Karpas-422 (cell line): ENCODE results near the gene MRAS. TPM values are rescaled to one million over a fixed set of nuclear protein-coding genes. Genes with fewer than 3 reads are reported as not detected.
"Not testable (repeated sequence)": the region's sequence is repeated elsewhere in the genome, so short reads cannot be mapped to it uniquely, and the experiment has no call there.

Experiments
- DNase-seq: peaks from one replicate; pipeline ENCODE4 v3.0.0-alpha.2; 2015
- H2AFZ ChIP-seq: fragments of 200-600 bp; sonication (generic); 2 replicates; pipeline ENCODE4 v1.6.1; 2014; ENCODE audit warnings: antibody characterized with exemption, low read length, mixed read lengths
- H3K27ac ChIP-seq: fragments of 200-600 bp; sonication (generic); 2 replicates; pipeline ENCODE4 v1.5.1; 2014; ENCODE audit warnings: mild to moderate bottlenecking, low read length, moderate library complexity
- H3K27me3 ChIP-seq: fragments of 200-600 bp; sonication (generic); 2 replicates; pipeline ENCODE4 v1.6.1; 2014; ENCODE audit warnings: low read length, mixed read lengths
- H3K36me3 ChIP-seq: fragments of 200-600 bp; sonication (generic); 2 replicates; pipeline ENCODE4 v1.6.1; 2014; ENCODE audit warnings: low read length, mixed read lengths; ENCODE audit not compliant: insufficient read depth
- H3K4me1 ChIP-seq: fragments of 200-600 bp; sonication (generic); 2 replicates; pipeline ENCODE4 v1.6.1; 2014; ENCODE audit warnings: mild to moderate bottlenecking, low read length, mixed read lengths
- H3K4me2 ChIP-seq: fragments of 200-600 bp; sonication (generic); 2 replicates; pipeline ENCODE4 v1.6.1; 2014; ENCODE audit warnings: low read length, low read depth, mild to moderate bottlenecking; ENCODE audit not compliant: poor library complexity, severe bottlenecking
- H3K4me3 ChIP-seq: fragments of 200-600 bp; sonication (generic); 2 replicates; pipeline ENCODE4 v1.5.1; 2014; ENCODE audit warnings: mild to moderate bottlenecking, antibody characterized with exemption, low read length, mixed read lengths
- H3K79me2 ChIP-seq: fragments of 200-600 bp; sonication (generic); 2 replicates; pipeline ENCODE4 v1.6.1; 2014; ENCODE audit warnings: mild to moderate bottlenecking, low read length, mixed read lengths
- H3K9ac ChIP-seq: fragments of 200-600 bp; sonication (generic); 2 replicates; pipeline ENCODE4 v1.6.0; 2014; ENCODE audit warnings: low read length
- H3K9me2 ChIP-seq: fragments of 200-600 bp; sonication (generic), shearing (Covaris generic); replicated peaks from 2 replicates; pipeline ENCODE4 v1.6.0; 2014; ENCODE audit warnings: mild to moderate bottlenecking, low read length, moderate library complexity; ENCODE audit not compliant: insufficient read depth
- H3K9me3 ChIP-seq: fragments of 300-700, 200-600 bp; sonication (generic); 2 replicates; pipeline ENCODE4 v1.6.1; 2014; ENCODE audit warnings: low read length, mixed read lengths
- H4K20me1 ChIP-seq: fragments of 200-600 bp; sonication (generic); 2 replicates; pipeline ENCODE4 v1.6.1; 2014; ENCODE audit warnings: mild to moderate bottlenecking, antibody characterized with exemption, low read length, low read depth; ENCODE audit not compliant: insufficient read depth
- total RNA-seq: library from RNA; depleted of rRNA; stranded (reverse); fragments of >200 nt; shearing (Covaris generic); gene quantifications from 2 replicates; pipeline ENCODE4 v1.2.3, GENCODE V29; 2014; ENCODE audit warnings: low replicate concordance

The MRAS gene
- total RNA-seq, 1 experiment from 2014 or later: not detected

- not testable (repeated sequence) for H3K27me3 ChIP-seq, H3K9ac ChIP-seq, H3K36me3 ChIP-seq, H4K20me1 ChIP-seq, H3K9me3 ChIP-seq, H3K27ac ChIP-seq, H2AFZ ChIP-seq, H3K4me3 ChIP-seq, H3K9me2 ChIP-seq, H3K79me2 ChIP-seq, DNase-seq, H3K4me1 ChIP-seq
- peak overlapping the region; percentile 12 for H3K4me2 ChIP-seq
Observed at GRCh38 chr3:138416236-138416635, 67.9 kb downstream of the MRAS start.

DNA sequence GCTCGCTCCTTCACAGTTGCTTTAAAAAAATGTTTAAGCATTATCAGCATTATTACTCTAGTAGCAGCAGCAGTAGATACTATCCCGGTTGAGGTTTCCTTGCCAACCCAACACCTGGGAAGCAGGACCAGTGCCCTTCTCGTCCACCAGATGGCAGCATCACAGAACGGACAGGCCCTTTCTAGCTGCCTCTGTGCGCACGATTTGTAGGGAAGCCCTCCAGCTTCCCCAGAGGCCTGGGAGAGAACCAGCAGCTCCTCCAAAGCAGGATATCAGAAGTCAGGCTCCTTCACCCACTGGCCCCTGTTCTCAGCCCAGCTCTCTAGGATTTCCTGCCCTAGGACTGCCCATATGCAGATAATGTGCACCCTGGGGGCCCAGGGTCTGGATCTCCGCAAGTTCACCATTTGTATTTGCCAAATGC, 69.2 kb downstream of the MRAS start:
- Histone ChIP-seq H3K79me2 (no peaks in the 10 kb centered on the region), H3K4me2 (no peak overlapping the region), H3K27ac (no peak overlapping the region), H2AFZ (no peak overlapping the region), H3K9me3 (no peaks in the 10 kb centered on the region), H3K9me2 (no peaks in the 10 kb centered on the region), H3K27me3 (0 out of 2 replicates have a peak, but pooled peaks cover 3% of the 10 kb centered on the region), H3K9ac (no peak overlapping the region), H4K20me1 (no peaks in the 10 kb centered on the region), H3K4me1 (no peaks in the 10 kb centered on the region), H3K4me3 (no peak overlapping the region), H3K36me3 (no peaks in the 10 kb centered on the region)
- peak; percentile 87 for DNase-seq

- no peak overlapping the region for H3K4me2 ChIP-seq
- no peak overlapping the region for H2AFZ ChIP-seq
- no peak overlapping the region for H3K9ac ChIP-seq
- H3K36me3 ChIP-seq: no peaks in the 10 kb centered on the region
- no peaks in the 10 kb centered on the region for H3K79me2 ChIP-seq
- no peaks in the 10 kb centered on the region for H4K20me1 ChIP-seq
- H3K27ac ChIP-seq: no peak overlapping the region
- no peaks in the 10 kb centered on the region for H3K9me3 ChIP-seq
- no peaks in the 10 kb centered on the region for H3K4me1 ChIP-seq
- no peaks in the 10 kb centered on the region for H3K9me2 ChIP-seq
- H3K27me3 ChIP-seq: 0 out of 2 replicates have a peak, but pooled peaks cover 3% of the 10 kb centered on the region
- DNase-seq: no peak
- no peak overlapping the region for H3K4me3 ChIP-seq
Observed at GRCh38 chr3:138418601-138419206, 70.3 kb downstream of the MRAS start.

DNA sequence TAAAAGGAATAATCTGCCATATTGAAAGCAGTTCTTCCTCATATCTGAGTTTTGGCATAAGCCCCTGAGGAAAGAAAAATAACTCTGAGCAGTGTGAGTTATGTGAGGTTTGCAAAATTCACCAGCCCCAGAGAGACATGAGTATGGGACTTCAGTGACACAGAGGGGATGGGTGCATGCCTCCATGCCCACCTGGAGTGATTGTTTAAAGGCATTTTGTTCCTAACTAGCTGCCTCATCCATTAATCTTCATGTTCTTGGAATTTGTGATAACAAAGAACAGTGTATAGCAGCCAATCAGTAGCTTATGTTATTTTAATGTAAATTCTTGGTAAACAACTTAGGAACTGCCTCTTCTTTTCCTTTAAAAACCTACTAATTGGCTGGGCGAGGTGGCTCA, 74.9 kb downstream of the MRAS start:
- Histone ChIP-seq H3K4me3 (no peak overlapping the region), H3K9me3 (no peaks in the 10 kb centered on the region), H3K79me2 (no peaks in the 10 kb centered on the region), H3K4me2 (no peak overlapping the region), H3K27me3 (0 out of 2 replicates have a peak, but pooled peaks cover 3% of the 10 kb centered on the region), H3K9ac (no peak overlapping the region), H3K9me2 (no peaks in the 10 kb centered on the region), H3K36me3 (no peaks in the 10 kb centered on the region), H2AFZ (no peak overlapping the region), H3K27ac (no peak overlapping the region), H4K20me1 (no peaks in the 10 kb centered on the region), H3K4me1 (no peaks in the 10 kb centered on the region)
- DNase-seq: no peak

GRCh38 chr3:138424323-138424722, 75.9 kb downstream of the MRAS start:
- no peak overlapping the region for H2AFZ ChIP-seq
- no peak overlapping the region for H3K4me2 ChIP-seq
- H3K27ac ChIP-seq: no peak overlapping the region
- H3K4me3 ChIP-seq: no peak overlapping the region
- no peaks in the 10 kb centered on the region for H3K9me2 ChIP-seq
- no peaks in the 10 kb centered on the region for H3K9me3 ChIP-seq
- H3K4me1 ChIP-seq: no peaks in the 10 kb centered on the region
- 0 out of 2 replicates have a peak, but pooled peaks cover 3% of the 10 kb centered on the region for H3K27me3 ChIP-seq
- no peak overlapping the region for H3K9ac ChIP-seq
- no peaks in the 10 kb centered on the region for H4K20me1 ChIP-seq
- DNase-seq: no peak
- H3K79me2 ChIP-seq: no peaks in the 10 kb centered on the region
- no peaks in the 10 kb centered on the region for H3K36me3 ChIP-seq

DNA sequence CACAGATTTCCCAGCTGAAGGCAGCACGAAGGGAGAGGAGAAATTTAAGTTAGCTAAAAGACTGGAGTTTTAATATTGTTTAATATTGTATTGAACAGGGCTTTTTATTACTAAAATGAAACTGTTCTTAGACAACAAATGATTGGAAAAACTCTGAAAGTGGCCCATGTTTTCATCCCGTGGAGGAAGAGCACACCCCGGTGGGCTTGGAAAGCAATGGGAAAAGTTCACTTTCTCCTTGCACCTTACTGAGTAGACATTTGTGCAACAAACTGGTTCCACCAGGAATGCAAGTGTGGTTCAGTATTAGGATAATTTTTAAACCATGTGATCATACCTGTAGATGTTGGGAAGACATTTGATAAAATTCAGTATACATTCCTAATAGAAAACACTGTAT, 77.8 kb downstream of the MRAS start:
- H3K36me3 ChIP-seq: no peaks in the 10 kb centered on the region
- no peaks in the 10 kb centered on the region for H3K9me3 ChIP-seq
- H4K20me1 ChIP-seq: no peaks in the 10 kb centered on the region
- no peak overlapping the region for H3K9ac ChIP-seq
- no peak overlapping the region for H2AFZ ChIP-seq
- no peak overlapping the region for H3K4me3 ChIP-seq
- H3K27ac ChIP-seq: no peak overlapping the region
- no peak overlapping the region for H3K4me2 ChIP-seq
- DNase-seq: no peak
- no peaks in the 10 kb centered on the region for H3K9me2 ChIP-seq
- no peaks in the 10 kb centered on the region for H3K79me2 ChIP-seq
- H3K4me1 ChIP-seq: no peaks in the 10 kb centered on the region
- no peaks in the 10 kb centered on the region for H3K27me3 ChIP-seq

- not testable (repeated sequence) for H3K9ac ChIP-seq, H3K4me2 ChIP-seq, H3K36me3 ChIP-seq, H4K20me1 ChIP-seq, H3K4me1 ChIP-seq, H2AFZ ChIP-seq, DNase-seq, H3K79me2 ChIP-seq, H3K27me3 ChIP-seq, H3K4me3 ChIP-seq, H3K27ac ChIP-seq, H3K9me3 ChIP-seq, H3K9me2 ChIP-seq
Observed at GRCh38 chr3:138426754-138427153, 78.4 kb downstream of the MRAS start.

GRCh38 chr3:138429665-138430064, 81.3 kb downstream of the MRAS start:
- DNase-seq: no peak
- Histone ChIP-seq H3K27ac (no peak overlapping the region), H3K79me2 (no peaks in the 10 kb centered on the region), H3K9me2 (no peaks in the 10 kb centered on the region), H3K4me3 (no peak overlapping the region), H3K27me3 (no peaks in the 10 kb centered on the region), H3K9me3 (no peaks in the 10 kb centered on the region), H3K9ac (no peak overlapping the region), H3K4me1 (no peaks in the 10 kb centered on the region), H4K20me1 (no peaks in the 10 kb centered on the region), H3K36me3 (no peaks in the 10 kb centered on the region), H2AFZ (no peak overlapping the region), H3K4me2 (no peak overlapping the region)
